ENCODE measurements around the gene ETV3L.

Gene ETV3L

DNA sequence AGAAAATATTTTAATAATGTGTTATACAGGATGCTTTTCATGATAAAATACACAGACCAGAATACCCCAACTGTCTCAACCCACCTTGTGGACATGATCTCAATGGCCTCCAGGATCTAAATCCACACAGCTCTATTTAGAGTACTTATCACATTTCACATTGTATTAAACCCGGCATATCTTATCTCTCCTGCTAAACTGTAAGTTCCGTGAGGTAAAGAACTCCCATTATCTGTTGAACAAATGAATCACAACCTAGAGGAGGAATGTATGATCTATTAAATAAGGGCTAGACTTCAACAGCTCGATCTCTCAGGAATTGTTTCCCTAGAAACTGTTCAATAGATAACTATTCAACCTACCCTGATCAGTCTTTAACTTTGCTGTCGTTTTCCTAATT, 31.7 kb upstream of the ETV3L start:
- no peak for DNase-seq

DNA sequence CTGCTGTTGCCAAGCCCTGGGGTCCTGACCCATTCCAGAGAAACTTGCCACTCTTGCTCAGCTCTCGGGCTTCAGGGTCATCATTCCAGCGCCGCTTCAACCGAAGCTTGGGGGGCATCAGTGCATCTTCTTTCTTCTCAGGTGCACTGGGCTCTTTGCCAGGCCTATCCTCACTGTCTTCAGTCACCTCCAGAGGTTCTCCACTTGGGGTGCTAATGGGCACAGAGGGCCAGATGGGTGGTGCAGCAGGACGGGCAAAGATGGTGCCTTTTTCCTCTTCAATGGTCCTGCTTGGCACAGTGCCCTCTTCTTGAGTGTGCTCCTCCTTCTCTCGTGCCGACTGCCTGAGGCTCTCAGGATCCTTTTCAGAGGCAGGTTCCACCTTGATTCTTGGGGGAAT, 25.2 kb upstream of the ETV3L start:
- DNase-seq = no peak

- DNase-seq = no peak
Observed at GRCh38 chr1:157119448-157119847, 19.8 kb upstream of the ETV3L start.

GRCh38 chr1:157119008-157119407, 19.4 kb upstream of the ETV3L start:
- no peak for DNase-seq

GRCh38 chr1:157117527-157118057, 18.0 kb upstream of the ETV3L start:
- no peak for DNase-seq

- DNase-seq = no peak
Observed at GRCh38 chr1:157116737-157117103, 17.1 kb upstream of the ETV3L start.

DNA sequence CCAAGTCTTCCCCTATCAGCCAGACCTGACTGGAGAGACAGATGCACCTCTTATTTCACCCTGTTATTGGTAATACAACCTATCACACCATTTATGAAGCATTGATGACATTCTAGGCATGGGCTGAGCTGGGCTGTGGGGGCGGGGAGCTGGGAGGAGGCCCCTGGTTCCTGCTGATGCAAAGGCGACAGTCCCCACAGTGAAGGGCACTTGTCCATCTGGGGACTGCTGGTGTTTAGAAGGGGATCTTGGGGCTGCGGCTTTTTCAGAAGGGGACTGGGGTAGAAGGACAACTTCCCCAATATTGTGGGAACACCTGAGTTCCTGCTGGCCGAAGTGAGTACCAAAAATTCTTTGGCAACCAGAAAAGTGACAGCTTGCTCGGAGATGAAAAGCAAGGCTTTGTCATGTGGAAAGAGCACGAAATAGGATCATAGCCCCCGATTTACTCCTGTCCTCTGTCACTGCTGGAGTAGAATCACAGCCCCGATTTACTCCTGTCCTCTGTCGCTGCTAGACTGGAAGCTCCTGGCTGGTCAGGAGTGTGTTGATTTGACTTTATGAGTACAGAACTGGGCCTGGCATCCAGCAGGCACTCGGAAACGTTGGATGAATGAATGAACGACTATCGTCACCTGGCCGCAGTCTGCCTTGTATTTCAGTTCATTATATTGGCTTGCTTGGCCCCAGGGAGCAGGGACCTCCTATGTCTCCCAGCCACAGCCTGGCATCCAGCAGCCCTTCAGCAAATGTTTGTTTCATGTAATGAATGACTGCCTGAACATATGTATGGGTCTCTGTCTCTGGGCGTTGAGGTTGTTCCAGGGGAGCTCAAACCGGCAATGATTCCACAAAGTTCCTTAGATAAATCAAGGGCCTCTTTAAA, 16.5 kb upstream of the ETV3L start:
- no peak for DNase-seq

- DNase-seq = no peak
Observed at GRCh38 chr1:157115429-157115838, 15.8 kb upstream of the ETV3L start.

- DNase-seq = no peak
Observed at GRCh38 chr1:157114183-157115121, 14.8 kb upstream of the ETV3L start.

- DNase-seq = no peak
Observed at GRCh38 chr1:157113631-157114030, 14.0 kb upstream of the ETV3L start.

DNA sequence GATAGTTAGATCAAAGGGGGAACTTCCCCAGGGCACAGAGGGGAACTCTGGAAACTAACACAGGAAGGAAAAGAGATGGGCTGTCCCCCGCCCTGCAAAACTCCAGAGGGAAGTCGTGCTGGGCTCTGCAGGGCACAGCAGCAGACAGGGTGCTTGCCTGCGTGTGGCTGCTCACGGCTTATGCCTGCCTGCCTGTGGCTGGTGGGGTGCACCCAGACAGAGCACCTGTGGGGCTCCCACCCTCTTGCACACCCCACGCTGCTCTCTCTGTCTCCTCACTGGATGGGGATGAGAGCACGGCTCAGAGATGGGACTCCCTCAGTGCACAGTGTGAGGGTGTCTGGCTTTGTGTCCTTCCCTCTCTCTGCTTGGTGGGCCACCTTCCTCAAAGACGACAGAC, 13.5 kb upstream of the ETV3L start:
- DNase-seq = no peak

- DNase-seq = no peak
Observed at GRCh38 chr1:157112186-157112867, 12.7 kb upstream of the ETV3L start.

- no peak for DNase-seq
Observed at GRCh38 chr1:157111396-157112165, 12.0 kb upstream of the ETV3L start.

- DNase-seq = no peak
Observed at GRCh38 chr1:157110686-157111085, 11.1 kb upstream of the ETV3L start.

GRCh38 chr1:157110003-157110402, 10.4 kb upstream of the ETV3L start:
- DNase-seq = no peak

GRCh38 chr1:157108448-157108847, 8.8 kb upstream of the ETV3L start:
- no peak for DNase-seq

- DNase-seq = no peak
Observed at GRCh38 chr1:157107702-157108101, 8.1 kb upstream of the ETV3L start.

DNA sequence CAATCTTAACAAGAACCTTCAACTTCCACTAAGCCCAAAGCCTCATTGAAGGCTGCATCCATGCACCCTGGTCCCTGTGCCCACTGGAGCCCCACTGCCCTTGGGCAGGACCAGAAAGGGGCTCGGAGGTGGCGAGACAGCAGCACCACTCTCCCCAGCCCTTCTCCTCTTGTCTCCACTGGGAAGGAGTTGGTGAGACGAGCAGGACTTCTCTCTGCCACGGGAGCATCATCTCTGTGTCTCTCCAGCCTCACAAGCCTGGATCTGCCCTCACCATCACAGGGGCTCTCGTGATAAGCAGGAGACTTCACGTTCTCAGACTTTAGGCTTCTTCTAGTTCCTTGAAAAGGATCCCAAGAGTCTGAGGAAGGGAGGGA, 7.2 kb upstream of the ETV3L start:
- no peak for DNase-seq

GRCh38 chr1:157105988-157106812, 6.6 kb upstream of the ETV3L start:
- DNase-seq = no peak

- no peak for DNase-seq
Observed at GRCh38 chr1:157105298-157105987, 5.8 kb upstream of the ETV3L start.

All from cortex of kidney (tissue), 1 donor.